GM12873 (cell line): ENCODE measurements around the gene CCDC9.

Experiments used
- CTCF ChIP-seq: IDR thresholded peaks from 2 replicates; pipeline ENCODE4 v1.5.1; 2012; ENCODE audit warnings: low read depth, mild to moderate bottlenecking, moderate library complexity, low read length, control low read depth; ENCODE audit not compliant: insufficient read depth; ENCODE audit errors: missing control alignments

Gene CCDC9

GRCh38 chr19:47243776-47244547 is 12.4 kb upstream of the CCDC9 start:
- peak; percentile 91 for TF ChIP-seq CTCF

GRCh38 chr19:47247308-47247990 is 8.9 kb upstream of the CCDC9 start:
- peak; percentile 88 for TF ChIP-seq CTCF

GRCh38 chr19:47253467-47253881 is 2.9 kb upstream of the CCDC9 start:
- no peak for TF ChIP-seq CTCF

- TF ChIP-seq CTCF = no peak
Measured at GRCh38 chr19:47253970-47254369, 2.4 kb upstream of the CCDC9 start.

- TF ChIP-seq CTCF = no peak
Measured at GRCh38 chr19:47256693-47257410, 527 bp downstream of the CCDC9 start.

- no peak for TF ChIP-seq CTCF
Measured at GRCh38 chr19:47257411-47258169, 1.3 kb downstream of the CCDC9 start.
